Measurements from ENCODE around the gene GLYAT. TPM values are rescaled to one million over a fixed set of nuclear protein-coding genes. Genes with fewer than 3 reads are reported as not detected.

Gene GLYAT
- polyA plus RNA-seq (2013, experiment 1 of 2; ENCODE audit: insufficient read length): not detected
- polyA plus RNA-seq (2013, experiment 2 of 2; ENCODE audit: insufficient read length): not detected

- DNase-seq: no peak
These were observed at the start of gene GLYAT for GRCh38 chr11:58731819-58732218. TSS of gene GLYAT (minus strand) at chr11:58731943. CDS start at chr11:58724496, 7,447 bp downstream.

- no peak for DNase-seq
These were observed 49.6 kb upstream of the GLYAT start for GRCh38 chr11:58781345-58781744.

- DNase-seq: no peak
These were observed 48.8 kb upstream of the GLYAT start for GRCh38 chr11:58780578-58780977.

GRCh38 chr11:58776891-58777710, 45.4 kb upstream of the GLYAT start:
- no peak for DNase-seq

- no peak for DNase-seq
These were observed 43.4 kb upstream of the GLYAT start for GRCh38 chr11:58775066-58775708.

- no peak for DNase-seq
These were observed 42.4 kb upstream of the GLYAT start for GRCh38 chr11:58774164-58774593.

GRCh38 chr11:58773337-58773736, 41.6 kb upstream of the GLYAT start:
- no peak for DNase-seq

- no peak for DNase-seq
These were observed 40.9 kb upstream of the GLYAT start for GRCh38 chr11:58772329-58773285.

GRCh38 chr11:58771458-58771855, 39.7 kb upstream of the GLYAT start:
- no peak for DNase-seq

- peak; percentile 16 for DNase-seq
These were observed 39.1 kb upstream of the GLYAT start for GRCh38 chr11:58770627-58771457.

GRCh38 chr11:58770166-58770565, 38.4 kb upstream of the GLYAT start:
- DNase-seq: no peak

- no peak for DNase-seq
These were observed 37.6 kb upstream of the GLYAT start for GRCh38 chr11:58769308-58769707.

- no peak for DNase-seq
These were observed 36.4 kb upstream of the GLYAT start for GRCh38 chr11:58768137-58768536.

- no peak for DNase-seq
These were observed 33.3 kb upstream of the GLYAT start for GRCh38 chr11:58765078-58765477.

- DNase-seq: no peak
These were observed 31.4 kb upstream of the GLYAT start for GRCh38 chr11:58763120-58763490.

GRCh38 chr11:58762284-58763119, 30.8 kb upstream of the GLYAT start:
- no peak for DNase-seq

- no peak for DNase-seq
These were observed 25.7 kb upstream of the GLYAT start for GRCh38 chr11:58757439-58757838.

GRCh38 chr11:58745705-58746364, 14.1 kb upstream of the GLYAT start:
- no peak for DNase-seq

- no peak for DNase-seq
These were observed 13.4 kb upstream of the GLYAT start for GRCh38 chr11:58744988-58745704.

All from fibroblast of skin of abdomen (primary cell).